ENCODE measurements around the gene MYL4.

DNA sequence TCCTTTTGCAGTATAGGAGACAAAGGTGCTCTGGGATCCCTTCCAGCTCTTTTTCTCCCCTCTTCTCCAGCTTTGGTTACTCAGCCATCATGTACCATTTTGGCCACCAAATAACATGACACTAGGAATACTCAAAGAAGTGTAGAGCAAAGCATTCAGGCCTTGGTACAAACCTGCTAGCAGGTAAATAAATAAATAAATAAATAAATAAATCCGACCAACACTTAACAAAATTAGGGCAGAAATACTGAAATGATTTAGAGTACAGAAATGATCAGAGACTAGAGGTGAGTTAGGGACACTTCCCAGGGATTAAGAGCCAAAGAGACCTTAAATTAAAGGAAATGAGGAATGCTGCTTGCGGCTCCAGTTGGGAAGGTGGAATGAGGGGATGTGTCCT is 26.8 kb downstream of the MYL4 start:
- TF ChIP-seq, protein P1, sequence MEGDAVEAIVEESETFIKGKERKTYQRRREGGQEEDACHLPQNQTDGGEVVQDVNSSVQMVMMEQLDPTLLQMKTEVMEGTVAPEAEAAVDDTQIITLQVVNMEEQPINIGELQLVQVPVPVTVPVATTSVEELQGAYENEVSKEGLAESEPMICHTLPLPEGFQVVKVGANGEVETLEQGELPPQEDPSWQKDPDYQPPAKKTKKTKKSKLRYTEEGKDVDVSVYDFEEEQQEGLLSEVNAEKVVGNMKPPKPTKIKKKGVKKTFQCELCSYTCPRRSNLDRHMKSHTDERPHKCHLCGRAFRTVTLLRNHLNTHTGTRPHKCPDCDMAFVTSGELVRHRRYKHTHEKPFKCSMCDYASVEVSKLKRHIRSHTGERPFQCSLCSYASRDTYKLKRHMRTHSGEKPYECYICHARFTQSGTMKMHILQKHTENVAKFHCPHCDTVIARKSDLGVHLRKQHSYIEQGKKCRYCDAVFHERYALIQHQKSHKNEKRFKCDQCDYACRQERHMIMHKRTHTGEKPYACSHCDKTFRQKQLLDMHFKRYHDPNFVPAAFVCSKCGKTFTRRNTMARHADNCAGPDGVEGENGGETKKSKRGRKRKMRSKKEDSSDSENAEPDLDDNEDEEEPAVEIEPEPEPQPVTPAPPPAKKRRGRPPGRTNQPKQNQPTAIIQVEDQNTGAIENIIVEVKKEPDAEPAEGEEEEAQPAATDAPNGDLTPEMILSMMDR (IDR thresholded peaks at IDR 0.05), result no peak
- no peak for TF ChIP-seq POLR2A (IDR thresholded peaks at IDR 0.05)
- TF ChIP-seq POLR2AphosphoS5 (IDR thresholded peaks at IDR 0.05), result no peak

Measured in stomach (tissue), 4 donors.